Suprapubic skin (tissue), 3 donors: ENCODE measurements around the gene RAB35.

ENCODE experiments used
- CTCF ChIP-seq, 2 donors: fragments of 200-600 bp in 1 of 2; fragments of 450-650 bp in 1 of 2; sonication (generic) in 1 of 2; IDR thresholded peaks; one replicate each; pipeline ENCODE4 v1.5.1; 2016 to 2019; ENCODE audit warnings: antibody characterized with exemption in 2 of 2, mild to moderate bottlenecking in 1 of 2, moderate library complexity in 1 of 2
- EP300 ChIP-seq: sonication (generic); formaldehyde crosslinking; IDR thresholded peaks from one replicate; pipeline ENCODE4 v1.6.1; 2017; ENCODE audit warnings: antibody characterized with exemption

GRCh38 chr12:120075034-120075616 is 41.4 kb downstream of the RAB35 start:
- TF ChIP-seq CTCF (IDR thresholded peaks at IDR 0.05) (no peak), EP300 (no peak)
